GM19463 (cell line): ENCODE measurements around the gene RNF214.
"Not testable (repeated sequence)": the region's sequence is repeated elsewhere in the genome, so short reads cannot be mapped to it uniquely, and the experiment has no call there.

Source experiments
- ATAC-seq: cut with Tn5 transposase; IDR thresholded peaks from one replicate; pipeline ENCODE4 v1.9.1; 2021; ENCODE audit warnings: mild to moderate bottlenecking, moderate library complexity; ENCODE audit not compliant: unreplicated experiment

RNF214 gene

GRCh38 chr11:117232092-117232878, at the start of gene RNF214:
Gene RNF214 (plus strand): TSS chr11:117232671. CDS start chr11:117234273, 1,602 bp downstream.
- ATAC-seq = peak; percentile 71

GRCh38 chr11:117183178-117183577, 49.3 kb upstream of the RNF214 start:
- not testable (repeated sequence) for ATAC-seq

- ATAC-seq = no peak
Measured at GRCh38 chr11:117183724-117184349, 48.6 kb upstream of the RNF214 start.

- no peak for ATAC-seq
Measured at GRCh38 chr11:117185736-117186430, 46.6 kb upstream of the RNF214 start.

- no peak for ATAC-seq
Measured at GRCh38 chr11:117186431-117186761, 46.1 kb upstream of the RNF214 start.

GRCh38 chr11:117187007-117187406, 45.5 kb upstream of the RNF214 start:
- no peak for ATAC-seq

GRCh38 chr11:117187428-117187798, 45.1 kb upstream of the RNF214 start:
- no peak for ATAC-seq

- ATAC-seq = no peak
Measured at GRCh38 chr11:117187799-117188481, 44.5 kb upstream of the RNF214 start.

- no peak for ATAC-seq
Measured at GRCh38 chr11:117188620-117189081, 43.8 kb upstream of the RNF214 start.

- peak; percentile 84 for ATAC-seq
Measured at GRCh38 chr11:117189191-117189940, 43.1 kb upstream of the RNF214 start.

GRCh38 chr11:117189941-117190544, 42.4 kb upstream of the RNF214 start:
- ATAC-seq = peak; percentile 6

GRCh38 chr11:117191680-117192400, 40.6 kb upstream of the RNF214 start:
- no peak for ATAC-seq

- ATAC-seq = no peak
Measured at GRCh38 chr11:117192401-117192875, 40.0 kb upstream of the RNF214 start.

GRCh38 chr11:117193130-117194020, 39.1 kb upstream of the RNF214 start:
- ATAC-seq = no peak

GRCh38 chr11:117194267-117194666, 38.2 kb upstream of the RNF214 start:
- ATAC-seq = no peak

GRCh38 chr11:117195258-117195657, 37.2 kb upstream of the RNF214 start:
- no peak for ATAC-seq

- ATAC-seq = no peak
Measured at GRCh38 chr11:117195761-117196160, 36.7 kb upstream of the RNF214 start.

GRCh38 chr11:117197006-117197405, 35.5 kb upstream of the RNF214 start:
- no peak for ATAC-seq
